Cerebellar cortex (tissue), 1 donor: ENCODE data around the gene SNCA.
A peak's percentile ranks its signal among the peaks of the same experiment; 100 is the strongest.

ENCODE experiments used
- DNase-seq: peaks from one replicate; pipeline ENCODE4 v3.0.0-alpha.2; 2015; ENCODE audit warnings: low spot score

Gene SNCA

GRCh38 chr4:89836897-89837384 lies at the start of gene SNCA:
Gene SNCA, minus strand, starts transcription at chr4:89837161. Its CDS starts 1,494 bp downstream, at chr4:89835667.
- peak; percentile 91 for DNase-seq

GRCh38 chr4:89879215-89879614 lies 42.3 kb upstream of the SNCA start:
- DNase-seq, result peak; percentile 51

- peak; percentile 55 for DNase-seq
Measured at GRCh38 chr4:89878611-89879010, 41.6 kb upstream of the SNCA start.

- DNase-seq, result no peak
Measured at GRCh38 chr4:89876548-89876947, 39.6 kb upstream of the SNCA start.

GRCh38 chr4:89871211-89871610 lies 34.2 kb upstream of the SNCA start:
- peak; percentile 81 for DNase-seq

- no peak for DNase-seq
Measured at GRCh38 chr4:89868999-89869589, 32.1 kb upstream of the SNCA start.

- no peak for DNase-seq
Measured at GRCh38 chr4:89868276-89868675, 31.3 kb upstream of the SNCA start.

- no peak for DNase-seq
Measured at GRCh38 chr4:89863533-89863932, 26.6 kb upstream of the SNCA start.

- no peak for DNase-seq
Measured at GRCh38 chr4:89860971-89861370, 24.0 kb upstream of the SNCA start.

GRCh38 chr4:89855236-89855635 lies 18.3 kb upstream of the SNCA start:
- no peak for DNase-seq

GRCh38 chr4:89847571-89848325 lies 10.8 kb upstream of the SNCA start:
- no peak for DNase-seq

- DNase-seq, result no peak
Measured at GRCh38 chr4:89839558-89839957, 2.6 kb upstream of the SNCA start.

- peak; percentile 77 for DNase-seq
Measured at GRCh38 chr4:89837993-89838390, 1.0 kb upstream of the SNCA start.

GRCh38 chr4:89837385-89837992 lies 528 bp upstream of the SNCA start:
- peak; percentile 91 for DNase-seq

GRCh38 chr4:89836031-89836745 lies 773 bp downstream of the SNCA start:
- peak; percentile 58 for DNase-seq

- DNase-seq, result peak; percentile 53
Measured at GRCh38 chr4:89835413-89835812, 1.5 kb downstream of the SNCA start.

- DNase-seq, result peak; percentile 59
Measured at GRCh38 chr4:89834486-89835209, 2.3 kb downstream of the SNCA start.

- DNase-seq, result no peak
Measured at GRCh38 chr4:89829470-89830138, 7.4 kb downstream of the SNCA start.

GRCh38 chr4:89823416-89823815 lies 13.5 kb downstream of the SNCA start:
- no peak for DNase-seq

GRCh38 chr4:89821612-89822011 lies 15.3 kb downstream of the SNCA start:
- DNase-seq, result no peak

GRCh38 chr4:89820010-89820409 lies 17.0 kb downstream of the SNCA start:
- no peak for DNase-seq
